GM06990 (cell line): ENCODE measurements around the gene HOMER1.

Source experiments
- DNase-seq: peaks from one replicate; pipeline ENCODE4 v3.0.0-alpha.2; 2011; ENCODE audit not compliant: insufficient read length; ENCODE audit errors: extremely low read depth
- H3K27me3 ChIP-seq: replicated peaks from 2 replicates; pipeline ENCODE4 v1.6.0; 2011; ENCODE audit warnings: low read length; ENCODE audit not compliant: control insufficient read depth, insufficient read depth
- H3K36me3 ChIP-seq: 2 replicates; pipeline ENCODE4 v1.5.1; 2011; ENCODE audit warnings: low read length; ENCODE audit not compliant: control insufficient read depth, insufficient read depth
- H3K4me3 ChIP-seq: replicated peaks from 2 replicates; pipeline ENCODE4 v1.5.1; 2011; ENCODE audit warnings: low read depth, mild to moderate bottlenecking, control low read depth, low read length
- TF ChIP-seq, protein P1 (sequence below): IDR thresholded peaks from 2 replicates; pipeline ENCODE4 v1.5.1; 2011; ENCODE audit warnings: low read length, control low read depth, mild to moderate bottlenecking, inconsistent platforms; ENCODE audit not compliant: insufficient read depth, poor library complexity, severe bottlenecking

The HOMER1 gene

DNA sequence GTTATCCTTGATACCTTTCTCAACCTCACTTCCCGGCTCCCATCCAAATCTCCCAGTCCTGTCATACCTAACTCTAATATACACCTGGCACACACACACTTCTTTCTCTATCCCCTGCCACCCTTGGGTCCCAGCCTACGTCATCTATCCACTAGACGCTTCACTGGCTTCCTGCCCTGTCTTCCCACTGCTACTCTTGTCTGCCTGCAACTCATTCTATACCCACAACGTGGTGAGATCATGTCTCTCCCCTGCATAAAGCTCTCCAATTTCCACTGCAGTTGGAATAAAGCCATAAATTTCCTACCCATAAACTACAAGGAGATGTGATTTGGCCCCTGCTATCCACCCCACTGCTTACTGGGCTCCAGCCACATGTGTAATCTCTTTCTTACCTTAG is 184.5 kb downstream of the HOMER1 start:
- no peaks in the 10 kb centered on the region; the same call in 1 of the 2 replicates for H3K27me3 ChIP-seq
- H3K4me3 ChIP-seq = no peak overlapping the region
- TF ChIP-seq, protein P1, sequence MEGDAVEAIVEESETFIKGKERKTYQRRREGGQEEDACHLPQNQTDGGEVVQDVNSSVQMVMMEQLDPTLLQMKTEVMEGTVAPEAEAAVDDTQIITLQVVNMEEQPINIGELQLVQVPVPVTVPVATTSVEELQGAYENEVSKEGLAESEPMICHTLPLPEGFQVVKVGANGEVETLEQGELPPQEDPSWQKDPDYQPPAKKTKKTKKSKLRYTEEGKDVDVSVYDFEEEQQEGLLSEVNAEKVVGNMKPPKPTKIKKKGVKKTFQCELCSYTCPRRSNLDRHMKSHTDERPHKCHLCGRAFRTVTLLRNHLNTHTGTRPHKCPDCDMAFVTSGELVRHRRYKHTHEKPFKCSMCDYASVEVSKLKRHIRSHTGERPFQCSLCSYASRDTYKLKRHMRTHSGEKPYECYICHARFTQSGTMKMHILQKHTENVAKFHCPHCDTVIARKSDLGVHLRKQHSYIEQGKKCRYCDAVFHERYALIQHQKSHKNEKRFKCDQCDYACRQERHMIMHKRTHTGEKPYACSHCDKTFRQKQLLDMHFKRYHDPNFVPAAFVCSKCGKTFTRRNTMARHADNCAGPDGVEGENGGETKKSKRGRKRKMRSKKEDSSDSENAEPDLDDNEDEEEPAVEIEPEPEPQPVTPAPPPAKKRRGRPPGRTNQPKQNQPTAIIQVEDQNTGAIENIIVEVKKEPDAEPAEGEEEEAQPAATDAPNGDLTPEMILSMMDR = no peak
- no peaks in the 10 kb centered on the region for H3K36me3 ChIP-seq
- no peak for DNase-seq
